ENCODE measurements around the gene CTDSPL2. TPM values are rescaled to one million over a fixed set of nuclear protein-coding genes. Genes with fewer than 3 reads are reported as not detected.

Gene CTDSPL2
- polyA plus RNA-seq, 1 donor from 2014 or later, result 78.1 TPM

GRCh38 chr15:44443515-44443914 is 16.1 kb downstream of the CTDSPL2 start:
- Histone ChIP-seq H3K79me2 (replicated peaks; ENCODE audit: insufficient read depth, low read length) (peaks cover 79% of the 10 kb centered on the region), H2AFZ (ENCODE audit: low read depth, low read length) (no peak overlapping the region), H3F3A (ENCODE audit: insufficient read depth, low read length, poor library complexity, severe bottlenecking) (no peaks in the 10 kb centered on the region), H3K27ac (ENCODE audit: low read length) (no peak overlapping the region), H3K9me2 (ENCODE audit: insufficient read depth, low read length) (no peaks in the 10 kb centered on the region), H3K4me2 (ENCODE audit: low read length) (no peak overlapping the region), H3K9me3 (ENCODE audit: low read length) (peaks cover 5% of the 10 kb centered on the region), H3K9ac (ENCODE audit: low read length) (no peak overlapping the region), H3K27me3 (ENCODE audit: insufficient read depth, low read depth, low read length) (no peaks in the 10 kb centered on the region), H3K36me3 (ENCODE audit: insufficient read depth, low read length) (no peaks in the 10 kb centered on the region), H3K4me3 (ENCODE audit: low read length) (no peak overlapping the region), H4K20me1 (ENCODE audit: insufficient read depth) (no peaks in the 10 kb centered on the region)
- TF ChIP-seq TAF1 (IDR thresholded peaks at IDR 0.05; ENCODE audit: low read depth), result no peak
- TF ChIP-seq POLR2AphosphoS5 (IDR thresholded peaks at IDR 0.05), result no peak
- no peak for TF ChIP-seq RAD21 (conservative IDR thresholded peaks at IDR 0.05)
- no peak for TF ChIP-seq MXI1 (conservative IDR thresholded peaks at IDR 0.05; ENCODE audit: poor library complexity, severe bottlenecking)
- TF ChIP-seq REST (IDR thresholded peaks at IDR 0.05; ENCODE audit: borderline replicate concordance), result no peak
- no peak for TF ChIP-seq EP300 (conservative IDR thresholded peaks at IDR 0.05; ENCODE audit: poor library complexity, severe bottlenecking)
- no peak for TF ChIP-seq SMC3 (conservative IDR thresholded peaks at IDR 0.05; ENCODE audit: poor library complexity)
- no peak for TF ChIP-seq CTCF (IDR thresholded peaks at IDR 0.05; ENCODE audit: poor library complexity, severe bottlenecking)
- no peak for TF ChIP-seq EZH2 (IDR thresholded peaks at IDR 0.05; ENCODE audit: borderline replicate concordance, insufficient read depth, low read length, poor library complexity, severe bottlenecking)

- no peaks in the 10 kb centered on the region for H3K27me3 ChIP-seq (ENCODE audit: insufficient read depth, low read depth, low read length)
- H3K9me2 ChIP-seq (ENCODE audit: insufficient read depth, low read length), result no peaks in the 10 kb centered on the region
- no peak overlapping the region for H2AFZ ChIP-seq (ENCODE audit: low read depth, low read length)
- TF ChIP-seq MXI1 (conservative IDR thresholded peaks at IDR 0.05; ENCODE audit: poor library complexity, severe bottlenecking) (no peak), RAD21 (conservative IDR thresholded peaks at IDR 0.05) (no peak), EP300 (conservative IDR thresholded peaks at IDR 0.05; ENCODE audit: poor library complexity, severe bottlenecking) (no peak), SMC3 (conservative IDR thresholded peaks at IDR 0.05; ENCODE audit: poor library complexity) (no peak), TAF1 (IDR thresholded peaks at IDR 0.05; ENCODE audit: low read depth) (no peak), POLR2AphosphoS5 (IDR thresholded peaks at IDR 0.05) (no peak), REST (IDR thresholded peaks at IDR 0.05; ENCODE audit: borderline replicate concordance) (no peak), CTCF (IDR thresholded peaks at IDR 0.05; ENCODE audit: poor library complexity, severe bottlenecking) (no peak), EZH2 (IDR thresholded peaks at IDR 0.05; ENCODE audit: borderline replicate concordance, insufficient read depth, low read length, poor library complexity, severe bottlenecking) (no peak)
- no peak overlapping the region for H3K27ac ChIP-seq (ENCODE audit: low read length)
- H3K9me3 ChIP-seq (ENCODE audit: low read length), result peaks cover 5% of the 10 kb centered on the region
- no peak overlapping the region for H3K4me3 ChIP-seq (ENCODE audit: low read length)
- peaks cover 79% of the 10 kb centered on the region for H3K79me2 ChIP-seq (replicated peaks; ENCODE audit: insufficient read depth, low read length)
- H3F3A ChIP-seq (ENCODE audit: insufficient read depth, low read length, poor library complexity, severe bottlenecking), result no peaks in the 10 kb centered on the region
- no peaks in the 10 kb centered on the region for H3K36me3 ChIP-seq (ENCODE audit: insufficient read depth, low read length)
- no peak overlapping the region for H3K9ac ChIP-seq (ENCODE audit: low read length)
- no peak overlapping the region for H3K4me2 ChIP-seq (ENCODE audit: low read length)
- H4K20me1 ChIP-seq (ENCODE audit: insufficient read depth), result no peaks in the 10 kb centered on the region
Measured at GRCh38 chr15:44447772-44448376, 20.4 kb downstream of the CTDSPL2 start.

Measured in neural cell (in vitro differentiated cells).